ENCODE data around the gene FBXO44.

- TF ChIP-seq, protein P1, sequence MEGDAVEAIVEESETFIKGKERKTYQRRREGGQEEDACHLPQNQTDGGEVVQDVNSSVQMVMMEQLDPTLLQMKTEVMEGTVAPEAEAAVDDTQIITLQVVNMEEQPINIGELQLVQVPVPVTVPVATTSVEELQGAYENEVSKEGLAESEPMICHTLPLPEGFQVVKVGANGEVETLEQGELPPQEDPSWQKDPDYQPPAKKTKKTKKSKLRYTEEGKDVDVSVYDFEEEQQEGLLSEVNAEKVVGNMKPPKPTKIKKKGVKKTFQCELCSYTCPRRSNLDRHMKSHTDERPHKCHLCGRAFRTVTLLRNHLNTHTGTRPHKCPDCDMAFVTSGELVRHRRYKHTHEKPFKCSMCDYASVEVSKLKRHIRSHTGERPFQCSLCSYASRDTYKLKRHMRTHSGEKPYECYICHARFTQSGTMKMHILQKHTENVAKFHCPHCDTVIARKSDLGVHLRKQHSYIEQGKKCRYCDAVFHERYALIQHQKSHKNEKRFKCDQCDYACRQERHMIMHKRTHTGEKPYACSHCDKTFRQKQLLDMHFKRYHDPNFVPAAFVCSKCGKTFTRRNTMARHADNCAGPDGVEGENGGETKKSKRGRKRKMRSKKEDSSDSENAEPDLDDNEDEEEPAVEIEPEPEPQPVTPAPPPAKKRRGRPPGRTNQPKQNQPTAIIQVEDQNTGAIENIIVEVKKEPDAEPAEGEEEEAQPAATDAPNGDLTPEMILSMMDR (IDR thresholded peaks at IDR 0.05), result no peak
- TF ChIP-seq POLR2A (IDR thresholded peaks at IDR 0.05), result no peak
- TF ChIP-seq POLR2AphosphoS5 (IDR thresholded peaks at IDR 0.05), result no peak
- no peak for TF ChIP-seq EP300 (IDR thresholded peaks at IDR 0.05)
Observed at GRCh38 chr1:11652203-11652780, 2.4 kb upstream of the FBXO44 start.
